SK-N-MC (cell line): Measurements from ENCODE around the gene AIMP1.

Experiments
- EZH2 ChIP-seq: fragments of 200-600 bp; sonication (generic); IDR thresholded peaks from one replicate; pipeline ENCODE4 v1.6.1; 2017; ENCODE audit warnings: antibody characterized with exemption
- POLR2AphosphoS5 ChIP-seq: IDR thresholded peaks from 2 replicates; pipeline ENCODE4 v1.6.1; 2012; ENCODE audit warnings: mild to moderate bottlenecking, low read depth, low read length, borderline replicate concordance

DNA sequence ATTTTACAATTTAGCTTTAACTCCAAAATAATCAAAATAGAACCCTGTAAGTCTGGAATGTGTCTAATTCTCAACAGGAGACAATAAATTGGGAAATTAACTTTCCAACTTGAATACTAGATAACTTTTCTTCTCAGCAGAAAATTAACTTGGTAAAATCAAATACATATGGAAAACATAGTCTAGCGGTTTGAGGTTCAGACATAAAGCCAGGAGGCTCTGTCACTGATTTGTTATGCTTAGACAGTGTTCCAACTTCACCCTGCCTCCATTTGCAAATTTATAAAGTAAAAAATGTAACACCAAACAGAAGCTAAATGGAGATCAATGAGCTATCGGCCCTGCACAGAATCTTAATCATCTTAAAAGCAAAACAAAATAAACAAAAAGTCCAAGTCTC lies 46.6 kb upstream of the AIMP1 start:
- TF ChIP-seq POLR2AphosphoS5: no peak
- TF ChIP-seq EZH2: no peak
